Measurements from ENCODE around the gene KLRB1.
"Not testable (repeated sequence)": the region's sequence is repeated elsewhere in the genome, so short reads cannot be mapped to it uniquely, and the experiment has no call there.

Gene KLRB1

DNA sequence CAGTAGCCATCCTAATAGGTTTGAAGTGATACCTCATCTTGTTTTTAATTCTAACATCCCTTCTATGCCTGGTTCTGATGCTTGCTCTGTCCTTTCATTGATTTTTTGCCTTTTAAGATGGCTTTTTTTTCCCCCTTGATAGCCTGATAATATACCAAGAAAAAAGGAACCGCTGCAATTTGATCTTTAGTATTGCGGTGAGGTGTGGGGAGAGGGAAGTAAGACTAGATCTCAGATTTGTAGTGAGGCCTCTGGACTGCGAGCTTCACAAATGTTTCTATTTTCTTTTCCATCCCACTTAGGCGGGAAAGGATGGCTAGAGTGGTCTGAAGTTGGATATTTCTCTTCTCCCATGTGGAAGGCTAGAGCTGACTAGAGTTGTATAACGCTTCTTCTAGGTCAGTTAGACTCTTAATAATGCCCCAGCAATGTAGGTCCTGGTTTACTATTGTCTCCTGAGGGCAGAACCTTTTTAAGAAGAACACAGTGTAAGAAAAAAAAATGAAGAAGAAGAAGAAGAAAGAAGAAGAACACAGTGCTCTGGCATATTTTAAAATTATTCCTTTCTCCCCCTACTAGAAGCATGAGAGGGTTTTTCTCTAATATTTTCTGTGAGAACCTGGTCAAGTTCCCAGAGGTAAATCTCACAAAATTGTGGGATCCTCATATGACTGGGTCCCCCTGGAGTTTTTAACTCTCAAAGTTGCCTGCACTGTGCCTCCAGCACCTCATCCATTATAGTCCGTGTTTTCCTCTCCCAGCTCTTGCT is 11.9 kb upstream of the KLRB1 start:
- 0 out of 2 replicates have a peak, but pooled peaks cover 3% of the 10 kb centered on the region for H3K27me3 ChIP-seq (ENCODE audit: control insufficient read depth, low read length)
- no peaks in the 10 kb centered on the region for H3K36me3 ChIP-seq (ENCODE audit: control insufficient read depth, low read length)
- peaks cover 34% of the 10 kb centered on the region for H3K4me1 ChIP-seq (ENCODE audit: control insufficient read depth, low read length)
- H3K79me2 ChIP-seq (ENCODE audit: control insufficient read depth, low read length): no peaks in the 10 kb centered on the region
- H3K9me3 ChIP-seq (ENCODE audit: control insufficient read depth, insufficient read depth, low read length): no peaks in the 10 kb centered on the region
- H3K27ac ChIP-seq (ENCODE audit: low read depth, low read length): no peak overlapping the region
- TF ChIP-seq, protein P1, sequence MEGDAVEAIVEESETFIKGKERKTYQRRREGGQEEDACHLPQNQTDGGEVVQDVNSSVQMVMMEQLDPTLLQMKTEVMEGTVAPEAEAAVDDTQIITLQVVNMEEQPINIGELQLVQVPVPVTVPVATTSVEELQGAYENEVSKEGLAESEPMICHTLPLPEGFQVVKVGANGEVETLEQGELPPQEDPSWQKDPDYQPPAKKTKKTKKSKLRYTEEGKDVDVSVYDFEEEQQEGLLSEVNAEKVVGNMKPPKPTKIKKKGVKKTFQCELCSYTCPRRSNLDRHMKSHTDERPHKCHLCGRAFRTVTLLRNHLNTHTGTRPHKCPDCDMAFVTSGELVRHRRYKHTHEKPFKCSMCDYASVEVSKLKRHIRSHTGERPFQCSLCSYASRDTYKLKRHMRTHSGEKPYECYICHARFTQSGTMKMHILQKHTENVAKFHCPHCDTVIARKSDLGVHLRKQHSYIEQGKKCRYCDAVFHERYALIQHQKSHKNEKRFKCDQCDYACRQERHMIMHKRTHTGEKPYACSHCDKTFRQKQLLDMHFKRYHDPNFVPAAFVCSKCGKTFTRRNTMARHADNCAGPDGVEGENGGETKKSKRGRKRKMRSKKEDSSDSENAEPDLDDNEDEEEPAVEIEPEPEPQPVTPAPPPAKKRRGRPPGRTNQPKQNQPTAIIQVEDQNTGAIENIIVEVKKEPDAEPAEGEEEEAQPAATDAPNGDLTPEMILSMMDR (IDR thresholded peaks at IDR 0.05; ENCODE audit: low read depth, low read length, poor library complexity, severe bottlenecking): no peak
- TF ChIP-seq EZH2phosphoT487 (IDR thresholded peaks at IDR 0.05; ENCODE audit: borderline replicate concordance, low read length): no peak
- no peaks in the 10 kb centered on the region for H3K9me2 ChIP-seq (replicated peaks; ENCODE audit: control insufficient read depth, low read length)
- H3K4me3 ChIP-seq (ENCODE audit: low read length): no peak overlapping the region
- H4K20me1 ChIP-seq (ENCODE audit: control insufficient read depth, insufficient read depth, low read depth, low read length): no peaks in the 10 kb centered on the region
- H3K4me2 ChIP-seq (ENCODE audit: low read length): no peak overlapping the region
- peaks cover 5% of the 10 kb centered on the region for H3F3A ChIP-seq (ENCODE audit: control insufficient read depth, insufficient read depth)

DNA sequence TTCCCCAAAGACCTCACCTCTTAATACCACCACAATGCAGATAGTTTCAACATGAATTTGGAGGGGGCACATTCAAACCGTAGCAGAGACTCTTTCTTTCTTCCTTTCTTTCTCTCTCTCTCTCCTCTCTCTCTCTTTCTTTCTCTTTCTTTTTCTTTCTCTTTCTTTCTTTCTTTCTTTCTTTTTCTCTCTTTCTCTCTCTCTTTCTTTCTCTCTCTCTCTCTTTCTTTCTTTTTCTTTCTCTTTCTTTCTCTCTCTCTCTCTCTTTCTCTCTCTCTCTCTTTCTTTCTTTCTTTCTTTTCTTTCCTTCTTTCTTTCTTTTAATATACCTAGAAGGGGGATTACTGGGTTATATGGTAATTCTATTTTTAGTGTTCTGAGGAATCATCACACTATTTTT is 11.2 kb upstream of the KLRB1 start:
- not testable (repeated sequence) for H3K4me3 ChIP-seq (ENCODE audit: low read length); H3K4me2 ChIP-seq (ENCODE audit: low read length); H3K9me2 ChIP-seq (replicated peaks; ENCODE audit: control insufficient read depth, low read length); H3F3A ChIP-seq (ENCODE audit: control insufficient read depth, insufficient read depth); H3K79me2 ChIP-seq (ENCODE audit: control insufficient read depth, low read length); H3K27ac ChIP-seq (ENCODE audit: low read depth, low read length); H3K36me3 ChIP-seq (ENCODE audit: control insufficient read depth, low read length); H4K20me1 ChIP-seq (ENCODE audit: control insufficient read depth, insufficient read depth, low read depth, low read length); H3K27me3 ChIP-seq (ENCODE audit: control insufficient read depth, low read length); H3K9me3 ChIP-seq (ENCODE audit: control insufficient read depth, insufficient read depth, low read length)
- peaks cover 34% of the 10 kb centered on the region for H3K4me1 ChIP-seq (ENCODE audit: control insufficient read depth, low read length)

GRCh38 chr12:9617124-9617523 is 9.4 kb upstream of the KLRB1 start:
- peak overlapping the region; percentile 26 for H3K27ac ChIP-seq (ENCODE audit: low read depth, low read length)
- H3K79me2 ChIP-seq (ENCODE audit: control insufficient read depth, low read length): no peaks in the 10 kb centered on the region
- H3K4me2 ChIP-seq (ENCODE audit: low read length): peak overlapping the region; percentile 38
- H3K4me1 ChIP-seq (ENCODE audit: control insufficient read depth, low read length): peaks cover 34% of the 10 kb centered on the region
- no peaks in the 10 kb centered on the region for H3K27me3 ChIP-seq (ENCODE audit: control insufficient read depth, low read length)
- no peaks in the 10 kb centered on the region for H3K9me2 ChIP-seq (replicated peaks; ENCODE audit: control insufficient read depth, low read length)
- H3K9me3 ChIP-seq (ENCODE audit: control insufficient read depth, insufficient read depth, low read length): no peaks in the 10 kb centered on the region
- H3K4me3 ChIP-seq (ENCODE audit: low read length): peak overlapping the region; percentile 2; the same call in 1 of the 2 replicates
- no peak for TF ChIP-seq EZH2phosphoT487 (IDR thresholded peaks at IDR 0.05; ENCODE audit: borderline replicate concordance, low read length)
- TF ChIP-seq, protein P1 (IDR thresholded peaks at IDR 0.05; ENCODE audit: low read depth, low read length, poor library complexity, severe bottlenecking): no peak
- H3F3A ChIP-seq (ENCODE audit: control insufficient read depth, insufficient read depth): peaks cover 5% of the 10 kb centered on the region
- no peaks in the 10 kb centered on the region for H4K20me1 ChIP-seq (ENCODE audit: control insufficient read depth, insufficient read depth, low read depth, low read length)
- no peaks in the 10 kb centered on the region for H3K36me3 ChIP-seq (ENCODE audit: control insufficient read depth, low read length)

- H3F3A ChIP-seq (ENCODE audit: control insufficient read depth, insufficient read depth): peaks cover 5% of the 10 kb centered on the region
- H3K4me1 ChIP-seq (ENCODE audit: control insufficient read depth, low read length): peaks cover 34% of the 10 kb centered on the region
- H3K9me3 ChIP-seq (ENCODE audit: control insufficient read depth, insufficient read depth, low read length): no peaks in the 10 kb centered on the region
- H3K79me2 ChIP-seq (ENCODE audit: control insufficient read depth, low read length): no peaks in the 10 kb centered on the region
- no peak overlapping the region for H3K27ac ChIP-seq (ENCODE audit: low read depth, low read length)
- no peaks in the 10 kb centered on the region for H3K27me3 ChIP-seq (ENCODE audit: control insufficient read depth, low read length)
- no peaks in the 10 kb centered on the region for H3K9me2 ChIP-seq (replicated peaks; ENCODE audit: control insufficient read depth, low read length)
- TF ChIP-seq, protein P1 (IDR thresholded peaks at IDR 0.05; ENCODE audit: low read depth, low read length, poor library complexity, severe bottlenecking): no peak
- no peak for TF ChIP-seq EZH2phosphoT487 (IDR thresholded peaks at IDR 0.05; ENCODE audit: borderline replicate concordance, low read length)
- H3K4me3 ChIP-seq (ENCODE audit: low read length): peak overlapping the region; percentile 9
- H4K20me1 ChIP-seq (ENCODE audit: control insufficient read depth, insufficient read depth, low read depth, low read length): no peaks in the 10 kb centered on the region
- peak overlapping the region; percentile 35 for H3K4me2 ChIP-seq (ENCODE audit: low read length)
- H3K36me3 ChIP-seq (ENCODE audit: control insufficient read depth, low read length): no peaks in the 10 kb centered on the region
Measured at GRCh38 chr12:9615420-9616136, 7.9 kb upstream of the KLRB1 start.

- H3K4me1 ChIP-seq (ENCODE audit: control insufficient read depth, low read length); H3K9me2 ChIP-seq (replicated peaks; ENCODE audit: control insufficient read depth, low read length); H3K4me2 ChIP-seq (ENCODE audit: low read length); H4K20me1 ChIP-seq (ENCODE audit: control insufficient read depth, insufficient read depth, low read depth, low read length); H3K4me3 ChIP-seq (ENCODE audit: low read length); H3K79me2 ChIP-seq (ENCODE audit: control insufficient read depth, low read length); H3K36me3 ChIP-seq (ENCODE audit: control insufficient read depth, low read length); H3K9me3 ChIP-seq (ENCODE audit: control insufficient read depth, insufficient read depth, low read length); H3F3A ChIP-seq (ENCODE audit: control insufficient read depth, insufficient read depth); H3K27ac ChIP-seq (ENCODE audit: low read depth, low read length); H3K27me3 ChIP-seq (ENCODE audit: control insufficient read depth, low read length): not testable (repeated sequence)
Measured at GRCh38 chr12:9610606-9611005, 2.9 kb upstream of the KLRB1 start.

Data from DOHH2 (cell line).